GM12872 (cell line): ENCODE data around the gene RASL12.

Experiments
- CTCF ChIP-seq: IDR thresholded peaks from 3 replicates; pipeline ENCODE4 v1.5.1; 2011; ENCODE audit warnings: low read depth, mild to moderate bottlenecking, low read length, moderate library complexity; ENCODE audit not compliant: insufficient read depth

RASL12 gene

DNA sequence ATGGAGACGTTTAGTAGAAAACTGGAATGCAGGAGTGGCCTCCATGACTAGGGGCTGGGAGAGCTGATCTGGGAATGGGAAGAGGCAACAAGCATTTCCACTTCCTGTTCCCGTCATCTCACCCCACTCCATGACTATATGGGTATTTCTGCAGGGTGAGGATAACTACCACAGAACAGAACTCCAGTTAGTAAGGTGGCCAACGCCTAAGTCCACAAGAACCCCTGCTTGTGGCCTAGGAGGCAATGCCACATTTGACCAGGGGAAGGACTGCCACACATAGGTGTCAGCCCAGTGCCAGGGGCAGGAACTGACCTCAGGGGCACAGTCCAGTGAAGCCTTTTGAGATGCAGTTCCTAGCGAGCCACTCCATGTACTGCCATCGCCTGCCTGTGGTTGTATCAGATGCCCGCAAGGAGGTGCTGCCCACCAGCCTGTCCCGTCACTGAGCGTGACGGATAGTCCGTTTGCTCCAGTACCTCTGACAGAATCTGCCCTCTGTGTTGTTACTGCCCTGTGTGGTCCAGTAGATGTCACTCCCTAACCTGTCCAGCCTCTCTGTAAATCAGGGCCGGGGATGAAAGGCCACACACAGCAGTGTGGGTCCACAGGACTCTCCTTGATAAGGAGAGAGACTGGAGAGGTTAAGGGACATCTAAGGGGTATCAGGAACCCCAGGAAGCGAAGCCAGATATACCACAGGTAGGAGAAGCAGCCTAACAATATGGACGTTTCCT, 34.8 kb downstream of the RASL12 start:
- TF ChIP-seq CTCF: peak; percentile 92

DNA sequence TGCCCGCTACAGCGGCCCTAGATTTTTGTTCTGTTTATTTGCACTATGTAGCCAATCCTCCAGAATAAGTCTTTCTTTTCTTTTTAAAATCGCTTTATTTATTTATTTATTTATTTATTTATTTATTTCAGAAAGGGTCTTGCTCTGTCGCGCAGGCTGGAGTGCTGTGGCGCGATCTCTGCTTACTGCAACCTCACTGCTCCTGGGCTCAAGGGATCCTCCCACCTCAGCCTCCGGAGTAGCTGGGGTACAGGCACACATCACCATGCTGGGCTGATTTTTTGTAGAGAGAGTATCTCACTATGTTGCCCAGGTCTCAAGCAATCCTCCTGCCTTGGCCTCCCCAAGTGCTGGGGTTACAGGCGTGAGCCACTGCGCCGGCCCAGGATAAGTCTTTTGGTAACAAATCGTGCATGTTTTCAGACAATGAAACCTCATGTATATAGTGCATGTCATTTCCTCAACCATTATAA, 38.0 kb downstream of the RASL12 start:
- no peak for TF ChIP-seq CTCF

- no peak for TF ChIP-seq CTCF
Observed at GRCh38 chr15:65028921-65029735, 38.7 kb downstream of the RASL12 start, which contains the start of gene MTFMT. TSS of gene MTFMT (minus strand) at chr15:65029639. CDS start at chr15:65029613, 26 bp downstream.

- no peak for TF ChIP-seq CTCF
Observed at GRCh38 chr15:65028338-65028737, 39.5 kb downstream of the RASL12 start.

- TF ChIP-seq CTCF: no peak
Observed at GRCh38 chr15:65027593-65027992, 40.2 kb downstream of the RASL12 start.

GRCh38 chr15:65026756-65027155, 41.0 kb downstream of the RASL12 start:
- TF ChIP-seq CTCF: no peak

GRCh38 chr15:65021488-65021887, 46.3 kb downstream of the RASL12 start:
- no peak for TF ChIP-seq CTCF
